ENCODE measurements around the gene NOP14. TPM values are rescaled to one million over a fixed set of nuclear protein-coding genes. Genes with fewer than 3 reads are reported as not detected.

Gene NOP14
- total RNA-seq, 3 donors from 2014 or later = 21.2 to 33.1 (median 23.4) TPM

- no peaks in the 10 kb centered on the region for H3K27me3 ChIP-seq
- no peaks in the 10 kb centered on the region for H3K36me3 ChIP-seq
- no peak for DNase-seq (ENCODE audit: low spot score in 2 of 2)
- H3K4me3 ChIP-seq = no peak overlapping the region
- peaks cover 10 to 14% of the 10 kb centered on the region in 2 donors for H3K9me3 ChIP-seq
- H3K27ac ChIP-seq = no peak overlapping the region
- intact Hi-C loops (cut with DNase I; ENCODE audit: low total_unique reads) = no loop called here
- TF ChIP-seq POLR2AphosphoS5 (IDR thresholded peaks at IDR 0.05) (no peak), POLR2A (IDR thresholded peaks at IDR 0.05) (no peak), CTCF (IDR thresholded peaks at IDR 0.05) (no peak)
- H3K4me1 ChIP-seq = no peaks in the 10 kb centered on the region
Observed at GRCh38 chr4:2982012-2982411, 18.8 kb upstream of the NOP14 start.

GRCh38 chr4:2981256-2981819, 18.1 kb upstream of the NOP14 start:
- Histone ChIP-seq H3K27ac (no peak overlapping the region), H3K9me3 (peaks cover 10 to 14% of the 10 kb centered on the region in 2 donors), H3K27me3 (no peaks in the 10 kb centered on the region), H3K4me3 (no peak overlapping the region), H3K4me1 (no peaks in the 10 kb centered on the region), H3K36me3 (no peaks in the 10 kb centered on the region)
- TF ChIP-seq POLR2AphosphoS5 (IDR thresholded peaks at IDR 0.05) (no peak), CTCF (IDR thresholded peaks at IDR 0.05) (no peak), POLR2A (IDR thresholded peaks at IDR 0.05) (no peak)
- DNase-seq (ENCODE audit: low spot score in 2 of 2) = no peak
- intact Hi-C loops (cut with DNase I; ENCODE audit: low total_unique reads) = no loop called here

GRCh38 chr4:2977211-2978088, 14.2 kb upstream of the NOP14 start:
- intact Hi-C loops (cut with DNase I; ENCODE audit: low total_unique reads) = no loop called here
- Histone ChIP-seq H3K9me3 (peaks cover 10 to 14% of the 10 kb centered on the region in 2 donors), H3K27ac (no peak overlapping the region), H3K36me3 (no peaks in the 10 kb centered on the region), H3K4me3 (no peak overlapping the region), H3K27me3 (no peaks in the 10 kb centered on the region), H3K4me1 (no peaks in the 10 kb centered on the region)
- DNase-seq (ENCODE audit: low spot score in 2 of 2) = no peak
- TF ChIP-seq POLR2AphosphoS5 (IDR thresholded peaks at IDR 0.05) (no peak), CTCF (IDR thresholded peaks at IDR 0.05) (no peak), POLR2A (IDR thresholded peaks at IDR 0.05) (no peak)

- no peaks in the 10 kb centered on the region for H3K9me3 ChIP-seq
- H3K27ac ChIP-seq = no peak overlapping the region
- TF ChIP-seq POLR2A (IDR thresholded peaks at IDR 0.05) (no peak), POLR2AphosphoS5 (IDR thresholded peaks at IDR 0.05) (no peak), CTCF (IDR thresholded peaks at IDR 0.05) (no peak)
- H3K36me3 ChIP-seq = no peaks in the 10 kb centered on the region
- DNase-seq (ENCODE audit: low spot score in 2 of 2) = no peak
- H3K4me3 ChIP-seq = no peak overlapping the region
- no peaks in the 10 kb centered on the region for H3K4me1 ChIP-seq
- intact Hi-C loops (cut with DNase I; ENCODE audit: low total_unique reads) = no loop called here
- H3K27me3 ChIP-seq = no peaks in the 10 kb centered on the region
Observed at GRCh38 chr4:2971275-2971674, 8.1 kb upstream of the NOP14 start.

- Histone ChIP-seq H3K36me3 (no peaks in the 10 kb centered on the region), H3K27ac (no peak overlapping the region), H3K27me3 (no peaks in the 10 kb centered on the region), H3K4me1 (no peaks in the 10 kb centered on the region), H3K4me3 (no peak overlapping the region), H3K9me3 (no peaks in the 10 kb centered on the region)
- DNase-seq (ENCODE audit: low spot score in 2 of 2) = no peak
- intact Hi-C loops (cut with DNase I; ENCODE audit: low total_unique reads) = no loop called here
- TF ChIP-seq CTCF (IDR thresholded peaks at IDR 0.05) = no peak
- no peak for TF ChIP-seq POLR2AphosphoS5 (IDR thresholded peaks at IDR 0.05)
- TF ChIP-seq POLR2A (IDR thresholded peaks at IDR 0.05) = no peak
Observed at GRCh38 chr4:2968381-2968780, 5.2 kb upstream of the NOP14 start.

Data from breast epithelium (tissue), 4 donors.